GM21717 (cell line): Measurements from ENCODE around the gene RGS1.

ENCODE experiments used
- ATAC-seq: cut with Tn5 transposase; IDR thresholded peaks from one replicate; pipeline ENCODE4 v1.9.1; 2021; ENCODE audit warnings: mild to moderate bottlenecking, moderate library complexity; ENCODE audit not compliant: unreplicated experiment

RGS1 gene

GRCh38 chr1:192575499-192576189 is at the start of gene RGS1:
TSS of gene RGS1 (plus strand) at chr1:192575773. CDS start at chr1:192575793, 20 bp downstream.
- peak; percentile 84 for ATAC-seq

- ATAC-seq = no peak
Observed at GRCh38 chr1:192527111-192527795, 48.3 kb upstream of the RGS1 start.

GRCh38 chr1:192527950-192528349 is 47.6 kb upstream of the RGS1 start:
- ATAC-seq = no peak

GRCh38 chr1:192529031-192529755 is 46.4 kb upstream of the RGS1 start:
- ATAC-seq = no peak

GRCh38 chr1:192529811-192530210 is 45.8 kb upstream of the RGS1 start:
- ATAC-seq = peak; percentile 5

- peak; percentile 97 for ATAC-seq
Observed at GRCh38 chr1:192530254-192530653, 45.3 kb upstream of the RGS1 start.

- peak; percentile 53 for ATAC-seq
Observed at GRCh38 chr1:192531037-192531703, 44.4 kb upstream of the RGS1 start.

- ATAC-seq = no peak
Observed at GRCh38 chr1:192534666-192535065, 40.9 kb upstream of the RGS1 start.

- no peak for ATAC-seq
Observed at GRCh38 chr1:192535916-192536664, 39.5 kb upstream of the RGS1 start.

- ATAC-seq = peak; percentile 85
Observed at GRCh38 chr1:192538407-192539296, 36.9 kb upstream of the RGS1 start.

GRCh38 chr1:192539297-192540092 is 36.1 kb upstream of the RGS1 start:
- ATAC-seq = no peak

GRCh38 chr1:192543445-192543844 is 32.1 kb upstream of the RGS1 start:
- no peak for ATAC-seq

- peak; percentile 54 for ATAC-seq
Observed at GRCh38 chr1:192545896-192546521, 29.6 kb upstream of the RGS1 start.

GRCh38 chr1:192546596-192547190 is 28.9 kb upstream of the RGS1 start:
- ATAC-seq = no peak

GRCh38 chr1:192547501-192547900 is 28.1 kb upstream of the RGS1 start:
- no peak for ATAC-seq

GRCh38 chr1:192549937-192550336 is 25.6 kb upstream of the RGS1 start:
- no peak for ATAC-seq

- ATAC-seq = peak; percentile 74
Observed at GRCh38 chr1:192550922-192551534, 24.5 kb upstream of the RGS1 start.
